GM19239 (cell line): Measurements from ENCODE around the gene FLRT1.

Experiments used
- DNase-seq: peaks from one replicate; pipeline ENCODE4 v3.0.0; 2011; ENCODE audit warnings: low spot score; ENCODE audit not compliant: insufficient read length
- FAIRE-seq: peaks from 2 replicates; lab custom pipeline; 2011; peaks lifted over from hg19 to GRCh38; lab: Jason Lieb, UNC

The FLRT1 gene

GRCh38 chr11:64023712-64024710 is 11.7 kb upstream of the FLRT1 start:
- DNase-seq (no peak), FAIRE-seq (no peak)

- FAIRE-seq (no peak), DNase-seq (no peak)
Measured at GRCh38 chr11:64025205-64025604, 10.5 kb upstream of the FLRT1 start.

- no peak for DNase-seq
- FAIRE-seq = no peak
Measured at GRCh38 chr11:64026575-64027205, 9.0 kb upstream of the FLRT1 start.

GRCh38 chr11:64027651-64028397 is 7.9 kb upstream of the FLRT1 start:
- DNase-seq = no peak
- FAIRE-seq = no peak

GRCh38 chr11:64028398-64029115 is 7.2 kb upstream of the FLRT1 start:
- DNase-seq (no peak), FAIRE-seq (no peak)

GRCh38 chr11:64029773-64030172 is 6.0 kb upstream of the FLRT1 start:
- no peak for DNase-seq
- FAIRE-seq = no peak

DNA sequence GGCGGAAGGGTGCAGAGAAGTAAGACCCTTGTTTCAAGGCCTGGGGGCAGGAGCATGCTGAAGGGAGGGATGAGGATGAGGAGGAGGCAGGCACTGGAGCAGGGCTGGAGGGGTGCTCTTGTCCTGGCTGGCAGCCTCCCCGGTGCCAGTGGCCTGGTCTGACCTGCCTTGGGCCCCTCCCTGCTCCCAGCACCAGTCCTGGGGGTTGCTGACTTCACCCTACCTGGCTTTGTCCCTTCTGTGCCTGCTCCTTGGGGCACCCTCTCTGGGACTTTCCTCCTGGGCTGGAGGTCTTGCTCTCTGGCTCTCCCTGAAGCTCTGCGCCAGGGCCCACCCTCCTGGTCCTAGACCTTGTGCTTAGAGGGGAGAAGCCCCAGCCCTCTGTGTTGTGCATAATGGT is 4.7 kb upstream of the FLRT1 start:
- DNase-seq (no peak), FAIRE-seq (no peak)

DNA sequence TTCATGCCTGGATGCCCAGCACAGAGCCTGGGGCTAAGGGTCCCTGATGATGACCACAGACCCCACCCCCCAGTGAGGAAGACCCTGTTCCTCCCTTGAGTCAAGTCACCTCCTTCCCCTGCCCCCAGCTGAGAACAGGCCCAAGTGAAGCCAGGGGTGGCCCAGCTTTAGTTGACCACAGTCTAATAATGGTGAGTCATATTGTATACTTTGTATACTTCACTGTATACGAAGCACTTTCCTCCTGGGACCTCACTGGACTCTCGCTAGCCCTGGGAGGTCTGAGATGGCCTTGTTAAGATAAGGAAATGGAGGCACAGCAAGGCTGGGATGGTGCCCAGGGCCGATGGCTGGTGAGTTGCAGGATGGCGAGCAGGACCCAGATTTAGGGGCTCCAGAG is 3.7 kb upstream of the FLRT1 start:
- no peak for DNase-seq
- FAIRE-seq = no peak

- FAIRE-seq (no peak), DNase-seq (no peak)
Measured at GRCh38 chr11:64034411-64034811, 1.3 kb upstream of the FLRT1 start.

GRCh38 chr11:64035081-64035524 is 628 bp upstream of the FLRT1 start:
- no peak for FAIRE-seq

GRCh38 chr11:64036087-64037026 is 626 bp downstream of the FLRT1 start:
- no peak for DNase-seq

More at GRCh38 chr11:64035081-64035524, 628 bp upstream of the FLRT1 start:
- DNase-seq = no peak

GRCh38 chr11:64037027-64037634 is 1.4 kb downstream of the FLRT1 start:
- DNase-seq (no peak), FAIRE-seq (no peak)

More at GRCh38 chr11:64036087-64037026, 626 bp downstream of the FLRT1 start:
- no peak for FAIRE-seq

DNA sequence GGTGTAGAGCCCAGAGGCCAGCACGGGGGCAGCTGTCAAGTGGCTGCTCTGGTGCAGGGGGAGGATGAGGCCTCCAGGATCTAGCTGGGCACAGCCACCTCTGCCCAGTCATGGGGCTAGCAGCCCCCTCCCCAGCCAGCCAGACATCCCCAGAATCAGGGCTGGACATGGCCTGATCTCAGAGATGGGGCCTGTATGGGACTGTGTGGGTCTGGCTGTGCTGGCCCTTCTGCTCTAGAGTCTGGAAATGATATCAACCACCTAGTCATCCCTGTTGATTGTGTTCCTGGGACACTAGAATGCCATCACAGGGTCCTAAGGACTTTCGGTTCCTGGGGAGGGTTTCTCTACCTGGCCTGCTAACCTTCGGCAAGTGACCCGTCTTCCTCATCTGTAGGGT is 2.8 kb downstream of the FLRT1 start:
- no peak for FAIRE-seq
- DNase-seq = no peak

DNA sequence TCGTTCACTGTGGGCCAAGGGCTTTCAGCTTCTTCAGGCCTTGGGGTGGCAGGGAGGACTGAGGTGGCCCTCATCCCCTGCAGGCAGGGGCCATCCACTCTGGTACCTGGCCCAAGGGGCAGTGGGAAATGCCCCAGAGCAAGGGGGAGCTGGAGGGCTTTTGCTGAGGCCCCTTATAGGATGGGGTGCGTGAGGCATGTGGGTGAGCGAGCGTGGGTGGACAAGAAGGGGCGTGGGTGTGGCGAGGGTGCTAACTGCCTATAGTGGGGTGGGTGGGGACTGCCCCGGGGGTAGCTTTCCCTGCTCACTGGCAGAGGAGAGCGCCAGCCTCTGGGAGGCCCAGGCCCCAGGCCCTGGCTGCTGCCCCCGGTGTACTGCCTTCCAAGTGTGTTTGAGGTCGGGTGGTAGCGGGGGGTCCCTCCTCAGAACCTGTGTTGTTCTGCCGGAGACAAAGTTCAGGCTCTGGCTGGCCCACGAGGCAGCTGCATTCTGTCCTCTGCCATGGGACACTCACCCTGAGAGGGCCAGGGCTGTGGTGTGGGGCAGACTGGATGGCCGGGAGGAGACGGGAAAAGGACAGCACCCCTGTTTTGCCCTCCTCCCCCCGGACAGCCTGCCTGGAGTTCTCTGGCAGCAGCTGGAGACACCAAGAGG is 3.4 kb downstream of the FLRT1 start:
- no peak for DNase-seq
- FAIRE-seq = no peak

DNA sequence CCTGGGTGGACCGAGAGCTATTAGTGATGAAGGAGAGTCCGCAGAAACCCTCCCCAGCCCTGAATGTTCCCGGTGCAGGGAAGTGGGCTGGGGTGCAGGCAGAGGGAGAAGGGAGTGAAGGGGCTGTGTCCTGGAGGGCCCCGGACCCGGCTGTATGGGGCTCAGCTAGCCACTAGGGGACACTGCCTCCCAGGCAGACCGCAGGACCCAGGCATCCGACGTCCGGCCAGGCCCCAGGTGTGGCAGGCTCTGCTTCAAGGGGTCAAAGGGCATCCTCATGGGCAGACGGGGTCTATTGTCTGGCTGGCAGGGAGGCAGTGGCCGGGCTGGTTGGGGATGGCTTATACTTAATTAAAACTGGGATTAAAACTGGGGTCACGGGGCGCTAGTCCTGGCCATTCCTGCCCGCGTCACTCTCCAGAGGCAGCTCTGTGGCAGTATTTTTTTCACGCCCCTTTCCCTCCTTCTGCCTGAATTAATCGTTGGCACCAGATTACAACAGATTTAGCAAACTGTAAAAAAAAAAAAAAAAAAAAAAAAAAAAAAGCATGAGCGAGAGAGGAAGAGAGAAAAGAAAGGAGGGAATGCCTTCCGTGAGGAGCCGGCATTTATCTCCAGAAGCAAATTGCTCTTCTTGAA is 5.1 kb downstream of the FLRT1 start:
- no peak for FAIRE-seq
- DNase-seq = no peak

GRCh38 chr11:64041846-64042245 is 6.1 kb downstream of the FLRT1 start:
- no peak for FAIRE-seq
- DNase-seq = no peak

- DNase-seq (no peak), FAIRE-seq (no peak)
Measured at GRCh38 chr11:64042301-64042700, 6.6 kb downstream of the FLRT1 start.

DNA sequence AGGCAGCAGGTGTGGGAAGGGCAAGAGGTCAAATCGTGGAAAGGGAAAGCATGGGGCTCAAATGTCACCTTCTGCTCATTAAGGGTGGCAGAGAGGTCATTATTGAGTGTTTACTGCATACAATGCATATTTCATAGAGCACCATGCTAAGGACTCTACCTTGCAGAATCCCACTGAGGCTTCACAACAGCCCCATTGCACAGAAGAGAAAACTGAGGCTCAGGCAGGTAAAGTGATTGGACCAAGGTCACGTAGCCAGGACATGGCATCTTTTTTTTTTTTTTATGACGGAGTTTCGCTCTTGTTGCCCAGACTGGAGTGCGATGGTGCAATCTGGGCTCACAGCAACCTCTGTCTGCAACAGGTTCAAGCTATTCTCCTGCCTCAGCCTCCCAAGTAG is 7.8 kb downstream of the FLRT1 start:
- DNase-seq (no peak), FAIRE-seq (no peak)
